Central memory CD4-positive, alpha-beta T cell (primary cell): Measurements from ENCODE around the gene MEX3C.

Source experiments
- DNase-seq: peaks from one replicate; pipeline ENCODE4 v3.0.0; 2022

The MEX3C gene

GRCh38 chr18:51153659-51154371 is 43.7 kb downstream of the MEX3C start:
- peak; percentile 34 for DNase-seq

DNA sequence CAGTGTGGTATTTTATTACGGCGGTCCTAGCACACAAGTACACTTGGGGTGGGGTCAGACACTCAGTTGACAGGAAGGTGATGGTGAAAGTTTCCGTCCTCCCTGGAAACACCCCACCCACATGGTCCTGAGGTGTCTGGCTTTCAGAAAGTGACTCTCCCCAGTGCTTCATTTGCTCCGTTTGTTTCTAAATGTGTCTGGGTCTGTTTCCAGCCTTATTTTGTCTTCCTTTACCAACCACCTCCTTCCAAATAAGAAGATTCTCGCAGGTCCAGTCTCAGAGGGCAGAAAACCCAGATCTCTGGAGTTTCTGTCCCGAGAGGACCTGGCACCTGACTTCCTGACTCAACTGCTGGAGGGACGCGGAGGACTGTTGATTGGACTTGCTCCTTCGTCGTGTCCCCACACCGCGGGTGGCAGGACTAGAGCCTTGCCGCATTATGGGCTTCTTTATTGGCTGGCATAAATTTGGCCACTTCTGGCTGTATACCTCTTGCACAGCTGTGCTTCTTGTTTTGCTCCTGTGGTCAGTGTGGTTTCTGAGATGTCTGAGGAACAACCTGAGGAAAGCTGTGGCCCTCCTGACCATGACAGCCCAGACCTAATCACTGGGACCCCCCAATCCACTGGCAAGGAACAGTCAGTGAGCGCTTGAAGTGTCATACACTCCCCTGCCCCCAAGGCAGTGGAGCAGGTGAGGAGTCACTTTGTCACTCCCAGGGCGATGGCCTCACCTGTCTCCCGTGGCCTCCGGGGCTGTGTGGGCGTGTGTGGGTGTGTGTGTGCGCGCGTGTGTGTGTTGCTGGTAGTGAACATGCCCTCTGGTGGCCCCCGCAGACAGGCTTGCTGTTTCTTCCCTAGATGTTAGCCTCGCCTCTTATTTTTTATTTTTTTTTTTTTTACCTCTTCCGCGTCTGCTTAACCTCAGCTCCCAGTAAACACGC is 45.6 kb downstream of the MEX3C start:
- peak; percentile 65 for DNase-seq

DNA sequence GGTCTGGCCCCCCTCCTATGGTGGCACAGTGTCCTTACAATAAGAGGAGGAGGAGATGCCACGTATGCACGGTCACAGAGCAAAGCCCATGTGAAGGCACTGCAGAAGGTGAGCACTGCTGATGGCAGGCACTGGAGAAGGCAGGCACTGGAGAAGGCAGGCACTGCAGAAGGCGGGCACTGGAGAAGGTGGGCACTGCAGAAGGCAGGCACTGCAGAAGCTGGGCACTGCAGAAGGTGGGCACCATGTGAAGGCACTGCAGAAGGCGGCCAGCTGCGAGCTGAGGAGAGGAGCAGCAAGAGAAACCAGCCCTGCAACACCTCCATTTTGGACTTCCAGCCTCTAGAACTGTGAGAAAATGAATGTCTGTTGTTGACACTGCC is 46.3 kb downstream of the MEX3C start:
- DNase-seq: no peak

- DNase-seq: no peak
Measured at GRCh38 chr18:51150113-51150700, 47.3 kb downstream of the MEX3C start.

GRCh38 chr18:51149670-51150069 is 47.8 kb downstream of the MEX3C start:
- no peak for DNase-seq

DNA sequence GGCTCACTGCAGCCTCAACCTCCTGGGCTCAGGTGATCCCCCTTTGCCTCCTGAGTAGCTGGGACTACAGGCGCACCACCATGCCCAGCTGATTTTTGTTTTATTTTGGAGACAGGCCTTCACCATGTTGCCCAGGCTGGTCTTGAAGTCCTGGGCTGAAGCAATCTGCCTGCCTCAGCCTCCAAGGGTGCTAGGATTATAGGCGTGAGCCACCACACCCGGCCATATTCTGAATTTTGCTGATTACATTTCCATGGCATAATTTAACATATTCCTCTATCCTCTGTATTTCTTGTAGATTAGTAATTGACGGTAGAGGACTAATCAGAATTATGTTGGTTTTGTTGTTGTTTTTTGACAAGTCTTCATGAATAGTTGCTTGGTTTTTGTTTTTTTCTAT is 50.6 kb downstream of the MEX3C start:
- DNase-seq: no peak

GRCh38 chr18:51138936-51139335 is 58.5 kb downstream of the MEX3C start:
- DNase-seq: no peak

DNA sequence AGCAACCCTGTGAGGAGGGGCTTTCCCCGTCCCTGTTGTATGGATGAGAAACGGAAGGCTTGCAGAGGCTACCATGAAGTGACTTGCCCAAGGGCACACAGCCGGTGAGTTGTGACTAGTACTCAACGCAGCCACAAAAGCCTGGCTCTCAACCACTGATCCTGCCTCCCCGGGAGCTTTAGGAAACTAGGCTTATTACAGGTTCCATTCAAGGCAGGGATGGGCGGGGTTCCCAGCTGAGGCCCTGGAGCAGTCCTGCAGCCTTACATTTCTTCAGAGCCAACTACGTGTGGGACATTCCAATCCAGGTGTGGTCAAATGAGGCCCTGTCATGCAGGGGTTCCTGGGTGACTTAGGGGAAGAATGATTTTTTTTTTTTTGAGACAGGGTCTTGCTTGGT is 59.6 kb downstream of the MEX3C start:
- no peak for DNase-seq

- no peak for DNase-seq
Measured at GRCh38 chr18:51137026-51137729, 60.3 kb downstream of the MEX3C start.

- no peak for DNase-seq
Measured at GRCh38 chr18:51135795-51136194, 61.7 kb downstream of the MEX3C start.

GRCh38 chr18:51135364-51135763 is 62.1 kb downstream of the MEX3C start:
- DNase-seq: no peak

DNA sequence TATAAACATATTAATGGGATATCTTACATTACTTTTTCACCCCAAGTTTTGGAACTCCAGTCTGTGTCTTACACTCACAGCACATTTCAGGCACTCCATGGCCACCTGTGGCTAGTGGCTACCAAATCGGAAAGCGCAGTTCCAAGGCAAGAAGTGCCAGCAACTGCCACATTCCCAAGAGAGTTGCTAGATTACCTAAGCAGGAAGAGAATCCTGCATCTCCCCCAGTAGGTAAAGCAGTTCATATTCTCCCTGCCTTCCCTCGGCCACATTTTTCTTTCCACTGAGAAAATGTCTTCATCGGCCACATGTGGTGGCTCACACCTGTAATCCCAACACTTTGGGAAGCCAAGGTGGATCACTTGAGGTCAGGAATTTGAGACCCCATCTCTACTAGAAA is 62.8 kb downstream of the MEX3C start:
- no peak for DNase-seq

DNA sequence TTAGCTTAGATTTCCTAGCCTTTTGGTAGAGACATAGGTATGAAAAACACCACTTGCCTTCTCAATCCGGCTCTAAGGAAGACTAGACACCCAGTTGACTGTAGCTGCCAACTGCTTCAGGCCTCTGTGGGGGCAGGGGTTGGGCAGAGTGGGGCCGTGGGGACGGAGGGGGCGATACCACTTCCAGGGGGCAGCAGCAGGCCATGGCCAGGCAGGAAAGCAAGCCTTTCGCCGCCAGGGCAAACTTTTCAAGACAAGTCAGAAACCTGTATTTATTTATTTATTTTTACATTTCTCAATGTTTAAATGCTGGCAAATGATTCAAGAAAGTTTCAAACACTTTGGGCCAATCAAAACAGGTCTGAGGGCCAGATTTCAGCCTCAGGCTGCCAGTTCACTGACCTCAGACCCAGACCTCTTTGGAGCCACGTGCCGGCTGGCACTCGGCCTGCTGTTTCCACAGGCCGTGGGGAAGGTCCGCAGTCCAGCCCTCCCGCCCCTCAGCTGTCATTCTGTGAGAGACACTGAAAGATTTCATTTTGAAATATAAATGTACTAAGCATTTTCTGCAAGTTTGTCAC is 63.8 kb downstream of the MEX3C start:
- DNase-seq: no peak

DNA sequence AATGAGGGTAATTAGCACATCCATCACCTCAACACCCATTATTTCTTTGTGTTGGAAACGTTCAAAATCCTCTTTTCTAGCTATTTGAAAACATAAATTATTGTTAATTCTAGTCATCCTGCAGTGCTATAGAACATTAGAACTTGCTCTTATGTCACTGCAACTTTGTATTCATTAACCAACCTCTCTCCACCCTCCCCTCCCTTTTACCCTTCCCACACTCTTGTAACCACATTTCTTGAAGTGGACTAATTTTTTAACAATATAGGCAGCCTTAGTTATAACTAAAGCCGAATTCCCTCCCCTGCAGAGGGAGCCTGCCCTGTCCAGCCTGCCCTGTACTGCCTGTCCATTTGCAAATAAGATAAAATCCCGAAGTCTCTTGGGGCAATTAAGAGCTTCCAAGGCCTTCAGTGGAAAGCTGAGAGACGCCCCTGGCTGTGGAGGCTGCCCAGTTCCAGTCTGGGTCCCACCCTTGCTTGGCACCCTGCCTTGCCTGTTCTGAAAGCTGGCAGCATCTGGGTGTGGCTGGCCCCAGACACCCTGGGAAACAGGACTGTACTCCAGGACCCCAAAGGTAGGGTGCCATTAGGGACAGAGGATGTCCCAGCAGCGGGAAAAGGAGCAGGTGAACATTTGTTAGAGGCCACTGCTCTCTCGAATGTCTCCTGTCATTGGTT is 65.1 kb downstream of the MEX3C start:
- no peak for DNase-seq

DNA sequence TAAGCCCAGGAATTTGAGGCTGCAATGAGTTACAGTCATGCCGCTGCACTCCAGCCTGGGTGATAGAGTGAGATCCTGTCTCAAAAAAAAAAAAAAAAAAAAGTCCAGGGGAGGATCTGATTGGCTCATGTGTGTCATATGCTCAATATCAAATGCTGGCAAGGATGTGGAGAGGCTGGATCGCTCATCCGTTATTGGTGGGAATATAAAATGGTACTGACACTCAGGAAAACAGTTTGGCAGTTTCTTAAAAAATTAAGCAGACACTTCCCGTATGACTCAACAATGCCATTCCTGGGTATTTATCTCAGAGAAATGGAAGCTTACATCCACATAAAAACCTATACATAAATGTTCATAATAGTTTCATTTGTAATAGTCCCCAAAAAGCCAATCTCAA is 68.9 kb downstream of the MEX3C start:
- no peak for DNase-seq

DNA sequence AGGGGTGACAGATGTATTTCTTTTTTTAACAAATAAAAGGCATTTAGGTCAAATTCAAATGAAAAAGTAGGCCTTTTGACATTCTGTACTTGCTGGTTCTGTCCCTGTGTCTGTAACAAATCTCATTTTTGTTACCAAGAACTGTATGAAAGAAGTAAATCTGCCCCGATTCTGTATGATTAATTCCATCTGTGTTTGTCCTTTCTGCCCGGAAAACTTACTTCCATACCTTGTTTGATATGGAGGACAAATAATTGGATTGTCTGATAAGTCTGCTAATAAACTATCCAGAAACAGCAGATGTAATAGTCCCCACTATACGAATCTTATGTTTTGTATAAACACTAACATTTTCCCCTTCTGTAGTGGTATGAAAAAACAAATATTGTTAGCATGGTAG is 69.8 kb downstream of the MEX3C start:
- no peak for DNase-seq

DNA sequence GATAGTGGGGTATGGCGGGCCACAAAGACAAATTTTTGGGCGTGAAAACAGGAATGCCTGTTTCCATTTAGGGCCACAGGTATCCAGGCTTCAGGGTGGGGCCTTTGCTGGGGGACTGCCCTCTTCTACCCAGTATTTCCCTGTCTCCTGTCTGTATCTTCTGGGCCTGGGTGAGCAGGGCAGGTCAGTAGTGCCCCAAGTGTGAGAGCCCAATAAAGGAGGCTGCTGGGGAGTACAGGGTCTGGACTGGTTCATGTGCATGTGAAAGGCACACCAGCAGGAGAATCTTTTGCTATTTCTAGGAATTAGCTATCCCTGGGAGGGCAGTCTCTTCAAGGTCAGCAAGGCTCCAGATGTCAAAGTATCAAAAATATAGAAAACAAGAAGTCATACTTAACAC is 71.5 kb downstream of the MEX3C start:
- DNase-seq: no peak
